H1 (cell line): ENCODE data around the gene ZC3H18.

Experiments
- ASH2L ChIP-seq: fragments of 200-600, 300-600 bp; sonication (generic); IDR thresholded peaks from one replicate; pipeline ENCODE4 v1.7.1; 2017; ENCODE audit warnings: low read length
- CTCF ChIP-seq, 3 experiments: IDR thresholded peaks; 1 replicate in 2 of 3; 2 replicates in 1 of 3; pipeline versions ENCODE4 v1.5.1 to v1.6.1; 2011; ENCODE audit warnings: low read length in 3 of 3, mild to moderate bottlenecking in 3 of 3, inconsistent platforms in 2 of 3, low read depth in 1 of 3, moderate library complexity in 1 of 3; ENCODE audit not compliant: insufficient read depth in 1 of 3; ENCODE audit errors: control extremely low read depth in 1 of 3
- EZH2 ChIP-seq: fragments of 200-600 bp; sonication (generic); IDR thresholded peaks from 2 replicates; pipeline ENCODE4 v1.7.1; 2012; ENCODE audit warnings: low read depth, mild to moderate bottlenecking, moderate library complexity, low read length, inconsistent platforms; ENCODE audit not compliant: severe bottlenecking
- HDAC2 ChIP-seq, 2 experiments: fragments of 300-600 bp in 1 of 2; sonication (generic) in 1 of 2; IDR thresholded peaks; 2 replicates each; pipeline ENCODE4 v1.6.1; 2011 to 2012; ENCODE audit warnings: low read depth in 2 of 2, low read length in 2 of 2, mild to moderate bottlenecking in 2 of 2, moderate library complexity in 2 of 2, borderline replicate concordance in 1 of 2, inconsistent platforms in 1 of 2
- HDAC6 ChIP-seq: IDR thresholded peaks from one replicate; pipeline ENCODE4 v1.7.1; 2012; ENCODE audit warnings: low read depth, mild to moderate bottlenecking, inconsistent platforms, low read length, moderate library complexity
- NRF1 ChIP-seq: IDR thresholded peaks from 2 replicates; pipeline ENCODE4 v1.6.1; 2011; ENCODE audit warnings: mild to moderate bottlenecking, low read depth, low read length, improper control_type of control experiment
- RBBP5 ChIP-seq: IDR thresholded peaks from 2 replicates; pipeline ENCODE4 v1.7.1; 2012; ENCODE audit warnings: low read depth, mild to moderate bottlenecking, inconsistent platforms, low read length, moderate library complexity, borderline replicate concordance
- RNF2 ChIP-seq: fragments of 200-900, 300-1000 bp; sonication (generic); IDR thresholded peaks from 2 replicates; pipeline ENCODE4 v1.7.1; 2016; ENCODE audit warnings: borderline replicate concordance, low read depth, mild to moderate bottlenecking, antibody characterized with exemption, low read length; ENCODE audit not compliant: poor library complexity, severe bottlenecking; ENCODE audit errors: missing control alignments
- TAF1 ChIP-seq: IDR thresholded peaks from 2 replicates; pipeline ENCODE4 v1.6.1; 2011; ENCODE audit warnings: mild to moderate bottlenecking, low read depth, low read length
- TEAD4 ChIP-seq: IDR thresholded peaks from 2 replicates; pipeline ENCODE4 v1.6.1; 2012; ENCODE audit warnings: low read depth, low read length, inconsistent platforms, mixed read lengths
- TF ChIP-seq, protein P1 (sequence below): IDR thresholded peaks from 2 replicates; pipeline ENCODE4 v1.6.1; 2011; ENCODE audit warnings: low read length, improper control_type of control experiment

DNA sequence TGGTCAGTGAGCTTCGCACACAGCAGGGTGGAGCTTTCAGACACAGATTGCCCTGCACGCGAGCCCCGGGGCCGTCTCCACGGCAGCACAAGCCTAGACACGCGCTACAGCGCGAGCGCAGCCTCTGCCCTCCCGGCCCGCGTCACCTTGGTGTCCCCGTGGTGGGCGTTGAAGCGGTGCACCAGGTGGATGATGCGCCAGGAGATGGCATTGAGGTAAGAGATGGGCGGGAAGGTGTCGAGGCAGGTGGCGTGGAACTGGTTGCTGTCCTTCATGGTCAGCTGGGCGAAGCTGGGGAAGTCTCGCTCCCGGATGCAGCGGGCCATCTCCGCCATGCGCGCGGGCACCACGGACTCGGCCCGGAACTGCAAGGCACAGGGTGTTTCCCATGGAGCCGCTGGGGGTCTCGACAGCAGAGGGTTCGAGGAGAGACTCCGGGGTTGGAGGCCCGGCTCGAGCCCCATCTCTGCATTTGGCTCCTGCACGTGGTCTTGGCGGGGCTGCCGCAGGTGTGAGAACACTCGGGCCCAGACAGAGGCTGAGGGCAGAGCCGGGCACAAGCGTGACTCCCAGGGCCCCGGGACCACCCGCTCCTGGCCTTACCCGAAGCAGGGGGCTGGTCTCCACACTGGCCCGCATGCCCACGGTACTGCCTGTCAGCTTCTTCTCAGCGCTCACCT lies 85.0 kb downstream of the ZC3H18 start:
- TF ChIP-seq CTCF (IDR thresholded peaks at IDR 0.05; ENCODE audit: control extremely low read depth in 1 of 3, insufficient read depth in 1 of 3, low read depth in 1 of 3, low read length in 3 of 3) (no peak), NRF1 (no peak), ASH2L (no peak), EZH2 (no peak), TEAD4 (no peak), RNF2 (no peak), HDAC6 (no peak), RBBP5 (no peak), HDAC2 (IDR thresholded peaks at IDR 0.05; ENCODE audit: borderline replicate concordance in 1 of 2, low read depth in 2 of 2, low read length in 2 of 2) (no peak), TAF1 (no peak)
- TF ChIP-seq, protein P1, sequence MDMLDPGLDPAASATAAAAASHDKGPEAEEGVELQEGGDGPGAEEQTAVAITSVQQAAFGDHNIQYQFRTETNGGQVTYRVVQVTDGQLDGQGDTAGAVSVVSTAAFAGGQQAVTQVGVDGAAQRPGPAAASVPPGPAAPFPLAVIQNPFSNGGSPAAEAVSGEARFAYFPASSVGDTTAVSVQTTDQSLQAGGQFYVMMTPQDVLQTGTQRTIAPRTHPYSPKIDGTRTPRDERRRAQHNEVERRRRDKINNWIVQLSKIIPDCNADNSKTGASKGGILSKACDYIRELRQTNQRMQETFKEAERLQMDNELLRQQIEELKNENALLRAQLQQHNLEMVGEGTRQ, result no peak
